ENCODE data around the gene WFDC8. TPM values are rescaled to one million over a fixed set of nuclear protein-coding genes. Genes with fewer than 3 reads are reported as not detected.

Gene WFDC8
- total and polyA plus RNA-seq, 2 of the 13 experiments (the other 11 are each of a cell fraction or from before 2014, with no cell fraction given): not detected

- TF ChIP-seq ZUFSP (CRISPR knock-in tag; IDR thresholded peaks at IDR 0.05; ENCODE audit: borderline replicate concordance) (no peak), ZNF749 (CRISPR knock-in tag; IDR thresholded peaks at IDR 0.05; ENCODE audit: borderline replicate concordance) (no peak), HNF1B (CRISPR knock-in tag; IDR thresholded peaks at IDR 0.05) (no peak), ZFP62 (CRISPR knock-in tag; IDR thresholded peaks at IDR 0.05) (no peak), ZBTB3 (CRISPR knock-in tag; IDR thresholded peaks at IDR 0.05; ENCODE audit: borderline replicate concordance, low read depth) (no peak), ZNF563 (CRISPR knock-in tag; IDR thresholded peaks at IDR 0.05) (no peak), HOXD1 (CRISPR knock-in tag; IDR thresholded peaks at IDR 0.05) (no peak), KAT8 (CRISPR knock-in tag; IDR thresholded peaks at IDR 0.05) (peak; percentile 23; the same call in 1 of the 2 replicates), NR2F6 (IDR thresholded peaks at IDR 0.05) (peak; percentile 75), NR2F6 (CRISPR knock-in tag; IDR thresholded peaks at IDR 0.05) (peak; percentile 65; the same call in 1 of the 2 replicates), SP1 (IDR thresholded peaks at IDR 0.05) (no peak), SP1 (CRISPR knock-in tag; IDR thresholded peaks at IDR 0.05) (no peak), MTA3 (CRISPR knock-in tag; IDR thresholded peaks at IDR 0.05) (no peak), PAX8 (CRISPR knock-in tag; IDR thresholded peaks at IDR 0.05; ENCODE audit: borderline replicate concordance) (no peak), ZFP91 (CRISPR knock-in tag; IDR thresholded peaks at IDR 0.05; ENCODE audit: borderline replicate concordance) (no peak), ZBTB7B (CRISPR knock-in tag; IDR thresholded peaks at IDR 0.05) (no peak), DNMT1 (CRISPR knock-in tag; IDR thresholded peaks at IDR 0.05) (no peak), FOSL2 (CRISPR knock-in tag; IDR thresholded peaks at IDR 0.05) (no peak), NR2C2 (CRISPR knock-in tag; IDR thresholded peaks at IDR 0.05; ENCODE audit: borderline replicate concordance) (no peak), MIXL1 (CRISPR knock-in tag; IDR thresholded peaks at IDR 0.05) (peak; percentile 88), SP2 (CRISPR knock-in tag; IDR thresholded peaks at IDR 0.05) (no peak), ZNF691 (CRISPR knock-in tag; IDR thresholded peaks at IDR 0.05; ENCODE audit: borderline replicate concordance, low read depth) (no peak), ZNF431 (CRISPR knock-in tag; IDR thresholded peaks at IDR 0.05; ENCODE audit: borderline replicate concordance, low read depth) (no peak), TRIM24 (CRISPR knock-in tag; IDR thresholded peaks at IDR 0.05) (no peak), STAT5B (CRISPR knock-in tag; IDR thresholded peaks at IDR 0.05) (no peak), ZNF816 (CRISPR knock-in tag; IDR thresholded peaks at IDR 0.05; ENCODE audit: borderline replicate concordance) (no peak), ZSCAN21 (CRISPR knock-in tag; IDR thresholded peaks at IDR 0.05; ENCODE audit: borderline replicate concordance) (no peak), SMC3 (IDR thresholded peaks at IDR 0.05; ENCODE audit: low read length) (peak; percentile 91; the same call in 1 of the 2 replicates)
These were observed 13.6 kb upstream of the WFDC8 start (continued) for GRCh38 chr20:45592574-45593189.
